Measurements from ENCODE around the gene TTLL11.

DNA sequence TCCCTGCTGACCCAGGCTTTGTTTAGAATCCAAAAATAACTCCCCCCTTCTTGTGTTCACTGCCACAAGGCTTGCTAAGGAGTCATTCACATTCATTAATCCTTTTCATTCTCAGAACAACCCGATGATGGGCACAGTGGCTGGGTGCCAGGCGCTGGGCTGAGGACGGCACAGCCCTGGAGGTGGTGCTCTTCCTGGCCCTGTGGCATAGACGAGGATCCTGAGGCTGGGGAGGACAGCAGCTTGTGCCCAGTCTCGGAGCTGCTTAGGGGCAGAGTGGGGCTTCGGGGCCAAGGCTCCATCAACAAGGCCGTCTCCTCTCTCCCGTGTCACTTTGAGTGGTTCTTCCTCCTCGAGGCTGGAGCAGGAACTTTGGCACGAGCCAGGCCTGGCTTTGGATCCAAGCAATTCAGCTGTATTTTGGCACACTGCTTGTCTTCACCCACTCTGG, 166.7 kb downstream of the TTLL11 start:
- TF ChIP-seq, protein P1, sequence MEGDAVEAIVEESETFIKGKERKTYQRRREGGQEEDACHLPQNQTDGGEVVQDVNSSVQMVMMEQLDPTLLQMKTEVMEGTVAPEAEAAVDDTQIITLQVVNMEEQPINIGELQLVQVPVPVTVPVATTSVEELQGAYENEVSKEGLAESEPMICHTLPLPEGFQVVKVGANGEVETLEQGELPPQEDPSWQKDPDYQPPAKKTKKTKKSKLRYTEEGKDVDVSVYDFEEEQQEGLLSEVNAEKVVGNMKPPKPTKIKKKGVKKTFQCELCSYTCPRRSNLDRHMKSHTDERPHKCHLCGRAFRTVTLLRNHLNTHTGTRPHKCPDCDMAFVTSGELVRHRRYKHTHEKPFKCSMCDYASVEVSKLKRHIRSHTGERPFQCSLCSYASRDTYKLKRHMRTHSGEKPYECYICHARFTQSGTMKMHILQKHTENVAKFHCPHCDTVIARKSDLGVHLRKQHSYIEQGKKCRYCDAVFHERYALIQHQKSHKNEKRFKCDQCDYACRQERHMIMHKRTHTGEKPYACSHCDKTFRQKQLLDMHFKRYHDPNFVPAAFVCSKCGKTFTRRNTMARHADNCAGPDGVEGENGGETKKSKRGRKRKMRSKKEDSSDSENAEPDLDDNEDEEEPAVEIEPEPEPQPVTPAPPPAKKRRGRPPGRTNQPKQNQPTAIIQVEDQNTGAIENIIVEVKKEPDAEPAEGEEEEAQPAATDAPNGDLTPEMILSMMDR (IDR thresholded peaks at IDR 0.05), result no peak
- TF ChIP-seq POLR2A (IDR thresholded peaks at IDR 0.05) (no peak), POLR2AphosphoS5 (IDR thresholded peaks at IDR 0.05) (no peak)

Measured in prostate gland (tissue), 2 donors.